NCI-H2196 (cell line): ENCODE measurements around the gene ELP4.

Experiments used
- DNase-seq: peaks from one replicate; lab custom pipeline; 2025; ENCODE audit not compliant: unreplicated experiment; lab: John Stamatoyannopoulos, UW

ELP4 gene

DNA sequence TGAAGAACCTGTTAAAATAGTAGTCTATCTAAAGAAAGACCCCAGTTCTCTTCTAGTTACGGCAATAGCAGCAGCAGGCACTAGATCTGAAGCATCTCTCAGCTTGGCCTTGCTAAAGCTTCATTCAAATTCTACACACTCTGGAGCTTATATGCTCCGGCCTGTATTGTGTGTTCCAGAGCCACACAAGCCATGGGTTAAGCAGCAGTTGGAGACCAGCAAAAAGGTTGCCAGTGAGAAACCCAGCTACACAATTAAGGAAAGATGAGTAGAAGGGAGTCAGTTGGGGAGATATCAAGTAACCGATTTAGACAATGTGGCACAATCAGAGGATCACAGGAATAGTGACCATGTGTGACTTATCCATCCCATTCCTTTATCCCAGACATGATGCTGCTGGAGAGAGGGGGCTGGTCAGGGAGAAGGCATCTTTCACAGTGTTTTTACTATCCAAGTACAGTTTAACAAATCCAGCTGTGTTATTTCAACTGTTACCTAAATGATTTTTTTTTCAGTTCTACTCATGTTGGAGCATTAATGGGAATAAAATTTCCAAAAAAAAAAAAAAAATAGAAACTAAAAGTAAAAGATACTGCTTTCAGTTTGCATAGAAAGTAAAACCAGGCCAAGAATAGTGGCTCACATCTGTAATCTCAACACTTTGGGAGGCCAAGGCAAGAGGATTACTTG, 260.6 kb downstream of the ELP4 start:
- no peak for DNase-seq

- no peak for DNase-seq
These were observed 262.8 kb downstream of the ELP4 start for GRCh38 chr11:31772412-31772811.

GRCh38 chr11:31779374-31779791, 269.8 kb downstream of the ELP4 start:
- DNase-seq: no peak

GRCh38 chr11:31780078-31780477, 270.5 kb downstream of the ELP4 start:
- no peak for DNase-seq

- no peak for DNase-seq
These were observed 271.0 kb downstream of the ELP4 start for GRCh38 chr11:31780480-31780971.

DNA sequence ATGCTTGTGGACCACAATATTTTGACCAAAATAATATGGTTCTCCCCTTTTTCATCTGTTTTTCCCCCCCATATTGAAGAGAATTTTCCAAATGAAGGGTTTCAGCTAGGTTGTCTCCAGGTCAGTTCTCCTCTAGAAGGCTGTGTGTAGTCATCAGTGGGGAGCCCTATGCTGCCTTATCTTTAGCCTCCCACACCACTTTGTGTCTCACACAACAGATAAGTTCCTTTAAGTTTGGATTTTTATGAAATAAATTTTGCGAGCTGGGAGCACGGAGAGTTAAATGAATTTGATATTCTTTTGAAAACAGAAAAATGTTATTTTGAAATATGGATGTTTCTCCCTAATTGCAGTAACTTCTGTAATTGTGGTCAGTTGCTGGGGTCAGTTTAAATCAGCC, 272.7 kb downstream of the ELP4 start:
- DNase-seq: no peak

GRCh38 chr11:31783252-31783651, 273.7 kb downstream of the ELP4 start:
- DNase-seq: no peak

DNA sequence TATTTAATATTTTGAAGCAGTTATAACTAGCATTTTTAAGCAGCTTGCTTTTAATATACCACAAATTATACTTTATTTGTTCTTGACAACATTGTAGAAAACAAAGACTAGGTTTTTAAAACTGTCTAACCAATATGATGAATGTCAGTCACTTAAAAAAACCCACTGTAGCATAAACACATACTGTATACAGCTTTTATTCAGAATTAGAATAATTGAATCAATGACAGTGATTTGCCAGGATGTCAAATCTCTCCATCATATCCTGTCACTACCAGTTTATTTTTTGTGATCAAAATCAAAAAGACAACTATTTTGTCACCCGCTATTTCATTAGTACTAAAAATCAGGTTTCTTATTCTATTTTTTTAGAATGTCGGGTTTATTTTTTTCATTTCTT, 275.0 kb downstream of the ELP4 start:
- DNase-seq: no peak

GRCh38 chr11:31786996-31787685, 277.6 kb downstream of the ELP4 start:
- no peak for DNase-seq

- DNase-seq: no peak
These were observed 278.5 kb downstream of the ELP4 start for GRCh38 chr11:31788085-31788484.

DNA sequence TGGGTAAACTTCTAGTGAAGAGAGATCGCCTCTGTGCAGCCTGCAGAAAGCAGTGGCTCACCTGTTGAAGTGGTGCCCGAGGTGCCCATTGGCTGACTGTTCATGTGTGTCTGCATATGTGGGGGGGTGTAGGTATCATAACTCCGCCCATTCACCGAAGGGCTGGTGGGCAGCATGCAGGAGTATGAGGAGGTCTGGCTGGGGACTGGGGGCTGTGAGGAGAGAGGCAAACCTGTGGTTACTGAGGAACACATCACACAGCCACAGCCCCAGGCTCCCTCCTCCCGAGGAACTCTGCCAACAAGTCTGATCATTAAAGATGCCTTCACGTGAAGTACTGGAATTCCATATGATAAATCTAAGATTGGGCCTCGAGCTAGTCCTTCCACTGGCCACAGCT, 281.1 kb downstream of the ELP4 start:
- DNase-seq: no peak

- DNase-seq: no peak
These were observed 282.5 kb downstream of the ELP4 start for GRCh38 chr11:31792036-31792435.

- no peak for DNase-seq
These were observed 282.9 kb downstream of the ELP4 start for GRCh38 chr11:31792456-31792855.

- no peak for DNase-seq
These were observed 283.7 kb downstream of the ELP4 start for GRCh38 chr11:31793264-31793663.

- no peak for DNase-seq
These were observed 285.0 kb downstream of the ELP4 start for GRCh38 chr11:31794548-31794947.

GRCh38 chr11:31795706-31796498, 286.3 kb downstream of the ELP4 start:
- DNase-seq: no peak

DNA sequence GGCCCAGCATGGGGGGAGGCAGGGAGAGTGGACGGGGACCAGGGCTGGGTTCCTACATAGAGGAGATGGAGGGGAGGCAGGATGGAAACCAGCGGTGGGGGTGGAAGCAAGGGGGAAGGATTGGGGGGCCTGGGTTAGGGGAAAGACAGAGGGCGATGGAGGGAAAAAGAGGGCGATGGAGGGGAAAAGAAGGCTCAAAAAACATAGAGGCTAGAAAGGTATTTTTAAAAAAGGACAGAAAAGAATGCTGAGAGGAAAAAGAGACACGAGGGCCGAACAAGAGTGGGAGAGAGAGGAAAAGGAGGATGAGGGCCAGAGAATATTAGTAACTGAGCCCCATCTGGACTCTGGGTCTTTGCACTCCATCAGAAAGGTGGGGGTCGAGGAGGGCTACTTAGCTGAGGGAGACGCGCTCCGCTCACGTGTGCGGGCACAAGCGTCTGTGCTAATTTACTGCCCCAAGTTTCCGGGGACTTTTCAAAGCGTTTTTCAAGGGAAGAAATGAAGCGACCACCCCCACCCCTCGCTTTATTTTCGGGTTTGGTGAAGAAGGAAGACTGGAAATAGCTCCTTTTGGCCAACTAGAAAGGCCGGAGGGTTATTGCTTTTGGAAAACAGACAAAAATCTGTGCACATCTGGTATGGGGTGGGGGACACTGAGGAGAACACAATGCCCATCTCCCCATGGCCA, 287.1 kb downstream of the ELP4 start:
- no peak for DNase-seq

DNA sequence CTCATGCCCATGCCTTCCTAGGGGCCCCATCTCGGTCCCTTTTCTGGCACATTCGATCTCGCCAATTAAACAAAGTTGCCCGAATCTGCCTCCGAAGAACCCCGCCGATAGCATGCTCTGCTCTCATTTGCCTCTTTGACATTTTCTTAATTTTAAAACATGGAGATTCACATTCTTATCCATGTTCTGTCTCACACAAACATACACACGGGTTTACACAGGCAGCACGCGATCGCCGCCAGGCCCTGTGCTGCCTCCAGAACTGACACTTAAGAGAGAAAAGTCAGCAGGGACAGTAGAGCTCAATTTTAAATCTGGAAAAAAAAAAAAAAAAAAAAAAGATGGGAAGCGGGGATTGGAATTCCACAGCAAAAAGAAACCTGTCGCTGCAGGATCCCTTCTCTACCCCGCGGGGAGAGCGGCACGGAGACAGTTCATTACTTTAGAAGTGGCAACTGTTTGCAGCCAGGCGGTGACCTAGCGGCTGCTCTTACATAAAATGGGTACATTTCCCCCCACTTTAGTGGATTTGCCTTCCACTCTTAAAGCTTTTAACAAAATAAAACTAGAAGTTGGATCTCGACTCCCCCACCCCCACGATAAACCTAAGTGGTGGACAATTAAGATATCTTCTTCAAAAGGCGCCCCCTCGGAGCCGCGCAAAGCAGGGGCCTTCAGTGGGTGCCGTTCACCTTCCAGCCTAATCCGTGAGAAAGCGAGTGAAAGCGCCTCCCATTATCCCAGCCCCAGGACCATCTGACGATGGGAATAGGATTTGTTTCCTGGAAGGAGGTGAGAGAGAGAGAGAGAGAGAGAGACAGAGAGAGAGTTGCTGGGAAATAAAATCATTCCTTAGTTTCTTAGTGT, 287.9 kb downstream of the ELP4 start:
- DNase-seq: no peak

- no peak for DNase-seq
These were observed 288.5 kb downstream of the ELP4 start for GRCh38 chr11:31798057-31798553.
